K562 (cell line): ENCODE data around the gene DMD. TPM values are rescaled to one million over a fixed set of nuclear protein-coding genes. Genes with fewer than 3 reads are reported as not detected.
A peak's percentile ranks its signal among the peaks of the same experiment; 100 is the strongest.

Experiments used
- HINFP ChIP-seq: fragments of 450-650 bp; conservative IDR thresholded peaks from 2 replicates; pipeline ENCODE4 v1.6.1; 2016; ENCODE audit warnings: missing genetic modification characterization, low read depth, mild to moderate bottlenecking, control low read depth, missing compliant biosample characterization
- JUND ChIP-seq, 2 experiments: IDR thresholded peaks; 2 replicates in 1 of 2; 3 replicates in 1 of 2; pipeline ENCODE4 v1.6.1; 2011; ENCODE audit warnings: borderline replicate concordance in 2 of 2, low read depth in 2 of 2, low read length in 2 of 2, improper control_type of control experiment in 1 of 2, missing biosample characterization in 1 of 2, missing genetic modification characterization in 1 of 2, missing genetic modification reagents in 1 of 2
- PBX2 ChIP-seq, 2 experiments: IDR thresholded peaks in 1 of 2; conservative IDR thresholded peaks in 1 of 2; 2 replicates each; pipeline ENCODE4 v1.6.1; 2016; ENCODE audit warnings: low read depth in 2 of 2, mild to moderate bottlenecking in 1 of 2, missing compliant biosample characterization in 1 of 2, missing genetic modification characterization in 1 of 2, moderate library complexity in 1 of 2
- polyA plus RNA-seq, 8 experiments: library from polyadenylated mRNA; depleted of rRNA in 4 of 8; stranded (reverse) in 5 of 8; unstranded in 3 of 8; fragments of >200 nt; fragmentation: Nextera tagmentation in 2 of 8; fragmentation: Illumina TruSeq in 1 of 8; extraction: Ambion mirVana in 2 of 8; extraction: Trizol in 1 of 8; gene quantifications; 2 replicates each; pipeline versions ENCODE4 v1.2.1 to v1.2.3, GENCODE V29; 2011 to 2014; ENCODE audit warnings: inconsistent platforms in 1 of 8, missing spikeins in 1 of 8
- total RNA-seq, 7 experiments: library from RNA; depleted of rRNA in 6 of 7; stranded (reverse); fragments of >200 nt in 6 of 7; fragmentation: Illumina TruSeq in 2 of 7; extraction: Trizol in 2 of 7; gene quantifications; 2 replicates each; pipeline versions ENCODE4 v1.2.1 to v1.2.3, GENCODE V29; 2011 to 2021; ENCODE audit warnings: low replicate concordance in 1 of 7

The DMD gene
- total and polyA plus RNA-seq, 9 of the 15 experiments (the other 6 are each of a cell fraction or from before 2014, with no cell fraction given), result 3.8 to 20.4 (median 11.4) TPM

GRCh38 chrX:31832263-31832662 is 1379.1 kb downstream of the DMD start (continued):
- TF ChIP-seq HINFP (tag), result no peak
- no peak for TF ChIP-seq PBX2 (CRISPR knock-in tag; IDR thresholded peaks at IDR 0.05; ENCODE audit: low read depth)
- TF ChIP-seq PBX2 (tag; conservative IDR thresholded peaks at IDR 0.05; ENCODE audit: low read depth), result peak; percentile 67
- TF ChIP-seq JUND (IDR thresholded peaks at IDR 0.05; ENCODE audit: borderline replicate concordance, low read depth, low read length), result peak; percentile 25; the same call in 1 of the 2 replicates
- TF ChIP-seq JUND (tag; IDR thresholded peaks at IDR 0.05; ENCODE audit: borderline replicate concordance, low read depth, low read length), result no peak
- TF ChIP-seq, all 486 proteins: peak for 9
